ENCODE data around the gene SKOR1.

- no peak for TF ChIP-seq CTCF (IDR thresholded peaks at IDR 0.05; ENCODE audit: insufficient read depth, low read depth, low read length)
- TF ChIP-seq EZH2 (IDR thresholded peaks at IDR 0.05; ENCODE audit: insufficient read depth, low read length): no peak
Measured at GRCh38 chr15:67859331-67859946, 34.1 kb downstream of the SKOR1 start.
